ENCODE results near the gene CCR5AS.

Gene CCR5AS

DNA sequence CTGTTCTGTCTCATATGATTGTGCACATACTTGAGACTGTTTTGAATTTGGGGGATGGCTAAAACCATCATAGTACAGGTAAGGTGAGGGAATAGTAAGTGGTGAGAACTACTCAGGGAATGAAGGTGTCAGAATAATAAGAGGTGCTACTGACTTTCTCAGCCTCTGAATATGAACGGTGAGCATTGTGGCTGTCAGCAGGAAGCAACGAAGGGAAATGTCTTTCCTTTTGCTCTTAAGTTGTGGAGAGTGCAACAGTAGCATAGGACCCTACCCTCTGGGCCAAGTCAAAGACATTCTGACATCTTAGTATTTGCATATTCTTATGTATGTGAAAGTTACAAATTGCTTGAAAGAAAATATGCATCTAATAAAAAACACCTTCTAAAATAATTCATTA is 31.1 kb downstream of the CCR5AS start:
- no peak for DNase-seq

DNA sequence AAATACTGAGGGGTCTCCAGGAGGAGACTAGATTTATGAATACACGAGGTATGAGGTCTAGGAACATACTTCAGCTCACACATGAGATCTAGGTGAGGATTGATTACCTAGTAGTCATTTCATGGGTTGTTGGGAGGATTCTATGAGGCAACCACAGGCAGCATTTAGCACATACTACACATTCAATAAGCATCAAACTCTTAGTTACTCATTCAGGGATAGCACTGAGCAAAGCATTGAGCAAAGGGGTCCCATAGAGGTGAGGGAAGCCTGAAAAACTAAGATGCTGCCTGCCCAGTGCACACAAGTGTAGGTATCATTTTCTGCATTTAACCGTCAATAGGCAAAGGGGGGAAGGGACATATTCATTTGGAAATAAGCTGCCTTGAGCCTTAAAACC is 31.6 kb downstream of the CCR5AS start:
- no peak for DNase-seq

GRCh38 chr3:46374755-46375154 is 32.1 kb downstream of the CCR5AS start:
- DNase-seq: no peak

GRCh38 chr3:46372492-46373359 is 34.1 kb downstream of the CCR5AS start:
- DNase-seq: no peak

GRCh38 chr3:46371519-46372340 is 35.1 kb downstream of the CCR5AS start:
- DNase-seq: no peak

GRCh38 chr3:46370839-46371518 is 35.9 kb downstream of the CCR5AS start, which contains the start of gene CCR5:
Gene CCR5, plus strand, starts transcription at chr3:46370946. Its CDS starts 1,957 bp downstream, at chr3:46372903.
- DNase-seq: no peak

GRCh38 chr3:46369675-46370132 is 37.2 kb downstream of the CCR5AS start:
- no peak for DNase-seq

DNA sequence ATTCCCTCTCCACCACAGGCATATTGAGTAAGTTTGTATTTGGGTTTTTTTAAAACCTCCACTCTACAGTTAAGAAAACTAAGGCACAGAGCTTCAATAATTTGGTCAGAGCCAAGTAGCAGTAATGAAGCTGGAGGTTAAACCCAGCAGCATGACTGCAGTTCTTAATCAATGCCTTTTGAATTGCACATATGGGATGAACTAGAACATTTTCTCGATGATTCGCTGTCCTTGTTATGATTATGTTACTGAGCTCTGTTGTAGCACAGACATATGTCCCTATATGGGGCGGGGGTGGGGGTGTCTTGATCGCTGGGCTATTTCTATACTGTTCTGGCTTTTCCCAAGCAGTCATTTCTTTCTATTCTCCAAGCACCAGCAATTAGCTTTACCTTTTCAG is 37.7 kb downstream of the CCR5AS start:
- no peak for DNase-seq

DNA sequence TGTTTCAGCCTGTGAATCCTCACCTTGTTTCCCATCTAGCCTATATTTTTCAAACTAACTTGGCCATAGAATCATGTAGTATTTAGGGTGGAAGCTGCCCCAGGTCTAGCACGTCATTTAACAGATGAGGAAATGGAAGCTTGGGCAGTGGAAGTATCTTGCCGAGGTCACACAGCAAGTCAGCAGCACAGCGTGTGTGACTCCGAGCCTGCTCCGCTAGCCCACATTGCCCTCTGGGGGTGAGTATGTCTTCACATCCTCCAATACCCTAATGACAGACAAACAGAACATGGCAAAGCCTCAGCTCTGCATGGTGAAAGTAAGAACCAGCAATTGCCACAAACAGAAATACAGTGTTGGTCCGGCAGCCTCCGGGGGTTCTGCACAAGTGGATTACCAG is 38.3 kb downstream of the CCR5AS start:
- DNase-seq: peak in 6 of 14 donors; percentile 21 to 54 (median 34)

DNA sequence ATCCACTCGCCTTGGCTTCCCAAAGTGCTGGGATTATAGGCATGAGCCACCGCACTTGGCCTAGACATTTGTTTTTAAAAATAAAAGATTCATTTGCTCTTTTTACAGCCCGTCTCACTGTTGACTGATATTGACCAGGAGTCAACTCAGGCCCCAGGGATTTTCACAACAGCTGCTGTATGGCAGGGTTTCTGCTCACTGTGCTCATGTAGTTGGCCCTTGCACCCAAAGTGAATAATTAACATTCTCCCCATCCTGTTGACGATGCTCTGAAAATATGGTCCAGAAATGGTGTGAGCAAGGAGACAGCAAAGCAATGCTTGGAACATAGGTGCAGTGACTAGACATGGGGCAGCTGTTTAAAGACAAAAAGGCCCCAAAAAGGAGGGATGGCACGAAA is 39.1 kb downstream of the CCR5AS start:
- DNase-seq: no peak

DNA sequence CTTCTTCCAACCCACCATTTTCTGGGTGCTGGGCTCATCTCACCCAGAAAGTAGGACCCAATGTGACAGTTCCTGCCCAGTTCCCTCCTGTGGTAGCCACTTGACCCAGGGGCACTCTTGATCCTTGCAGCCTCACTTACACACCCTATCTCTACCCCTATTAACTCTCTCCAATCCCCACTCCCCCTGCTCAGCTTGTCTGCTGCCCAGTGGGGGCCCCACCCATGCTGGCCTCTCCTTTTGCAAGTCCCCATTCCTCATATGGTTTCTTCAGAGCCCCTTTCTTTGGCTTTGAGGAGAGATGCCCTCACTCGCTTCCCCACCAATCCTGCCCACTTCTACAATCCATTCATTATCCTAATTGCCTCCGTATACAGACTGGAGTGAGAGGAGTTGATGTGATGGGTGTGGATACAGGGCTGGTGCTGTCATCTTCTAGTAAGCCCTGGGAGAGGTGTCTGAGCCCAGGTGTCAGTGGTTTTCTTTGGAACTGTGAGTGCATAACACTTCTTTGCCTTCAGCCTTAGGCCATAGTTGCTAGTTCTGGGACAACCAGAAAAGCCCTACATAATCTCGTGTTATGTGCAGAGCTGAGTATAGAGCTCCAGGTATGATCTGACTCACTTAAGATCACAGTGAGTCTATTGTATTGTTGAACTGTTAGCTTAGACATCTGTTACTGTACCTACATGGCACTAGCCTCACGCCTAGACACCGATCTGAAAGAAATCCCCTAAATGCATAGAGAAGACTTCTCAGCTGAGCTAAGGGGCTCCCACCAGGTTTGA is 40.9 kb downstream of the CCR5AS start:
- no peak for DNase-seq

GRCh38 chr3:46365041-46365440 is 41.8 kb downstream of the CCR5AS start:
- no peak for DNase-seq

GRCh38 chr3:46361408-46362283 is 45.2 kb downstream of the CCR5AS start:
- peak in 1 of 14 donors; percentile 22 for DNase-seq

GRCh38 chr3:46360907-46361306 is 46.0 kb downstream of the CCR5AS start:
- no peak for DNase-seq

- peak in 3 of 14 donors; percentile 8 to 31 (median 15) for DNase-seq
Measured at GRCh38 chr3:46359733-46360493, 47.0 kb downstream of the CCR5AS start.

GRCh38 chr3:46358466-46358865 is 48.4 kb downstream of the CCR5AS start:
- no peak for DNase-seq

DNA sequence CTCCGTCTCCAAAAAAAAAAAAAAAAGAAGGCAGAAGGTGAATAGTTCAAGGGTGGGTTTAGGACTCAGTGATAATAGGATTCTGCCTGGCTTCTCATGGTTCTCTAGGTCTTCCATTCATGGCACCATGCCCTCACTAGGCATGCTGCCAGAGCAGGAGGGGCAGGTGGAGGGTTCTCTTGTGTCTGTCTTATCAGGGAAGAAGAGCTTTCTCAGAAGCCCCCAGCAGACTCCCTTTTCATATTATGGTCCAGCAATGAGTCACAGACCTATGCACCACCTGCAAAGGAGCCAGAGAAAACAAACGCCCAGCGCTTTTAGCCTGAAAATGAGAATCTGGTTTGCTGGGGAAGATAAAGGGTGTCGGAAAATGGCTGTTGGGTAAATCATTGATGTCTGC is 50.0 kb downstream of the CCR5AS start:
- no peak for DNase-seq

DNA sequence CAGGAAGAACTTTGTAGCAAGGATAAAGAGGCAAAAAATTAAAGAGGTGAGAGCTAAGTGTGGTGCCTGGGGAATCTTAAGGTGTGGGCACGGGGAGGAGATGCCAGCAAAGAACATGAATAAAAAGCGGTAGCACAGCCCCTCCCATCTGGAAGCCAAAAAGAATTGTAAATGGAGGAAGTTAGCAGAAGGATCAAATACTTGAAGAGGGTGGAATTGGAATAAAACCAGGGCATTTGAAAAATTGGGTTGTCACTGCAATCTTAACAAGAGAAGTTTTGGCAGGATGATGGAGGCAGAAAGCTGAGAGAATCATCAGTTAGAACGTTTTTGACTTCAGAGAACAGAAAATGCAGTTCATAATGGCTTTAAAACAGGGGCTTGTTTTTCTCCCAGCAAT is 50.6 kb downstream of the CCR5AS start:
- no peak for DNase-seq

- no peak for DNase-seq
Measured at GRCh38 chr3:46354984-46355383, 51.9 kb downstream of the CCR5AS start.

GRCh38 chr3:46354478-46354877 is 52.4 kb downstream of the CCR5AS start:
- no peak for DNase-seq
